Activated CD8-positive, alpha-beta memory T cell treated with anti-CD3 and anti-CD28 coated beads for 24 hours (primary cell): ENCODE data around the gene WASHC4.

Source experiments
- DNase-seq: peaks from one replicate; pipeline ENCODE4 v3.0.0-alpha.2; 2020

WASHC4 gene, protein sequence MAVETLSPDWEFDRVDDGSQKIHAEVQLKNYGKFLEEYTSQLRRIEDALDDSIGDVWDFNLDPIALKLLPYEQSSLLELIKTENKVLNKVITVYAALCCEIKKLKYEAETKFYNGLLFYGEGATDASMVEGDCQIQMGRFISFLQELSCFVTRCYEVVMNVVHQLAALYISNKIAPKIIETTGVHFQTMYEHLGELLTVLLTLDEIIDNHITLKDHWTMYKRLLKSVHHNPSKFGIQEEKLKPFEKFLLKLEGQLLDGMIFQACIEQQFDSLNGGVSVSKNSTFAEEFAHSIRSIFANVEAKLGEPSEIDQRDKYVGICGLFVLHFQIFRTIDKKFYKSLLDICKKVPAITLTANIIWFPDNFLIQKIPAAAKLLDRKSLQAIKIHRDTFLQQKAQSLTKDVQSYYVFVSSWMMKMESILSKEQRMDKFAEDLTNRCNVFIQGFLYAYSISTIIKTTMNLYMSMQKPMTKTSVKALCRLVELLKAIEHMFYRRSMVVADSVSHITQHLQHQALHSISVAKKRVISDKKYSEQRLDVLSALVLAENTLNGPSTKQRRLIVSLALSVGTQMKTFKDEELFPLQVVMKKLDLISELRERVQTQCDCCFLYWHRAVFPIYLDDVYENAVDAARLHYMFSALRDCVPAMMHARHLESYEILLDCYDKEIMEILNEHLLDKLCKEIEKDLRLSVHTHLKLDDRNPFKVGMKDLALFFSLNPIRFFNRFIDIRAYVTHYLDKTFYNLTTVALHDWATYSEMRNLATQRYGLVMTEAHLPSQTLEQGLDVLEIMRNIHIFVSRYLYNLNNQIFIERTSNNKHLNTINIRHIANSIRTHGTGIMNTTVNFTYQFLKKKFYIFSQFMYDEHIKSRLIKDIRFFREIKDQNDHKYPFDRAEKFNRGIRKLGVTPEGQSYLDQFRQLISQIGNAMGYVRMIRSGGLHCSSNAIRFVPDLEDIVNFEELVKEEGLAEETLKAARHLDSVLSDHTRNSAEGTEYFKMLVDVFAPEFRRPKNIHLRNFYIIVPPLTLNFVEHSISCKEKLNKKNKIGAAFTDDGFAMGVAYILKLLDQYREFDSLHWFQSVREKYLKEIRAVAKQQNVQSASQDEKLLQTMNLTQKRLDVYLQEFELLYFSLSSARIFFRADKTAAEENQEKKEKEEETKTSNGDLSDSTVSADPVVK

DNA sequence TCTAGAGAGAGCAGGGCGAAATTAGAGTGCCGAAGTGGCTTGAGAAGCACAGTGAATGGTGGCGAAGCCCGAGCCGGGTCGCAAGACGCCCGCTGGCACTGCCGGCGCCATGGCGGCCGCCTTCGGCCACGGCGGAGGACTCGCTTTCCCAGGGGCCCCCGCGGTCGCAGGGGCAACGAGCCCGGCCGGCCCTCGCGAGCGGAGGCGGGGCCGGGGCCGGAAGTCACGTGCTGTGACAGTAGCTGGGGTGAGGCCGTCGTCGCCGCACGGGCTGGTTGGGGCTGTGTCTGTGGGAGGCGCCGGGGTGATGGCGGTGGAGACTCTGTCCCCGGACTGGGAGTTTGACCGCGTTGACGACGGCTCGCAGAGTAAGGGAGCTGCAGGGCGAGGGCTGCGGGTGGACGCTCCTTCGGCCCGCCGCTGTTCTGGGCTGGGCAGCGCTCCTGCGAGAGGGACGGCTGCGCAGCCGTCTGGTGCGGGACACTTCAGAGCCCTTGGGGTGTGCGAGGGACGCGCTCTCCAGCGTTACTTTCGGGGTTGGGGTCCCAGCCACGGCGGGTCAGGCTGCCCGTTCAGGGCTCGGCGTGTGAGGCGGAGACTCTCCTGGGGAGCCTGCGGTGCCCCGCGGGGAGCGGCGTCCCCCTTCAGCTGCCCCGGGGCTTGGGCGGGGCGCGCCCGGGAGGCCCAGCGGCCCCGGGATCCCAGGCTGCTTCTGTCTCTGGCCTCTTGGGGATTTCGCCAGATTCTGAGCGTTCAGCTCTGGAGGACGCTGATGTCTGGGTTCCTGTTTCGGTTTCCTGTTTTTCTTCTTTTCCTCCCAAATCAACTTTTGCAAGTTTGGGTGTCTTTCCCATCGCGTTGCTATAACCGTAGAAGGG is at the start of gene WASHC4:
Gene WASHC4 (plus strand): TSS at position 238 of the 878 bp plus-strand sequence. CDS start 70 bp downstream, at position 308.
- DNase-seq: peak; percentile 95

DNA sequence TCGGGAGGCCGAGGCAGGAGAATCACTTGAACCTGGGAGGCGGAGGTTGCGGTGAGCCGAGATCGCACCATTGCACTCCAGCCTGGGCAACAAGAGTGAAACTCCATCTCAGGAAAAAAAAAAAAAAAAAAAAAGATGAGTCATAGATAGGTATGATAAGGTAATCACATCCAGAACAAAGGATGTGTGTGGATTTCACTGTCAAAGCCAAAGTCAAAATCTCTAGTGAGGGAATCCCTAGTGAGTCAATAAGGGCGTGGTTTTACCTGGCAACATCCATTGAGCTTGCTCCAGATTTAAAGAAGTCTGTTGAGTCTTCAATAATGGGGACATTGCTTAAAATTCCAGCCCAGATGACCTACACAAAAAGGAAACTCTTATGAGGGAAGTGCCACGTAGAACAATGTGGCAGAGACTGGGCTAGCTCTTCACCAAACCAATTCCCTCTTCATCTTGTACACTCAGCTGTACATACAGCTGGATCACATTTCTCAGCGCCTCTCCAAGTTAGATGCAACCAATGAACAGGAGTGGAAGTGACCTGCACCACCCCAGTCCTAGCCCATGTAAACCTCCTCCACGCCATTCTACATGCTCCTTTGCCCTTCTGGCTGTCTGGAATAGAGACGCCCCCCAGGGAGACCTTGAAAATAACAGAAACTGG is 46.7 kb upstream of the WASHC4 start:
- no peak for DNase-seq

DNA sequence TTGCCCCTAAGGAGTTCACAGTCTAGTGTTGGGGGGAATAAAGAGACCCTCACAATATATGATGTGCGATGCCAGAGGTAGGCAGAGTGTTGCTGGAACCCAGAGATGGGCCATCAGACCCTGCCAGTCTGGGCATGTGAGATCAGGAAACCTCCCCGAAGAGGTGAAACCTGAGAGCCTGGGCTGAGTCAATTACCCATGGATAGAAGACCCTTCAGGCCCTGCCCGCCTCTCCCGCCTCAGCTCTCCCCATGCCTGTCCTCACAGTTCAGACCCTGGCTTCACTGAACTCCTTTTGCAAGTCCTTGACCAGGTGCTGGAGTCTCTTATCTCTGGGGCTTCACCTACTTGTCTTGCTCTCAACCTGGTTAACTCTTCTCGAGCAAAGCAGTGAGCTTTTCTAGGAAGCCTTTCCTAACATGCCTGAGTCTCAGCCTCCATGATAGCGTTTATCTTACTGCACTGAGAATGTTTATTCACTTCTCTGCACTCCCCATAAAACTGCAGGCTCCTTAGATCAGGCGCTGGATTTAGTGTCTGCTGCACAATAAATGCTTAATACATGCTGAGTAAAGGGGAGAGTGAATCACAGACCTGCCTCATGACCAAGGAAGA is 42.9 kb upstream of the WASHC4 start:
- DNase-seq: no peak

DNA sequence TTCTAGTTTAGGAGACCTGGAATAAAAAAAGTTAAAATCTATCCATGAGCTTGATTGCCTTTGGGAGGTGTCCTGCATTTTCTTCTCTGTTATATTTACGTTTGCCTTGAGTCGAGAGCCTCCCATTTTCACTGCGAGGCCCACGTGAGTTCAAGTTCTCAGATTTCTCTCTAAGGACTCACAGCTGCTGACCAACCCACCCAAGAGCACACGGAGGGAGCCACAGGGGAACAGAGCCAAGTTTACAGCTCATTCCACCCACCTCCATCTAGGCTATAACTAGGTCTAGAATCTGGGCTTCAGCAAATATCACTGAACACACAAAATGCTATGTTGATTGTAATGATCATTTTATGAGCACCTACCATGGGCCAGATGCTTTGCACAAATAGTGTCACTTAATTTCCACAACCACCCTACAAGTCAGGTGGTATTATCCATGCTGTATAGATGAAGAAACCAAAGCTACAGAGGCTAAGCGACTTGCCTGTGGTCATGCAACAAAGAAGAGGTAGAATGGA is 40.0 kb upstream of the WASHC4 start:
- no peak for DNase-seq

DNA sequence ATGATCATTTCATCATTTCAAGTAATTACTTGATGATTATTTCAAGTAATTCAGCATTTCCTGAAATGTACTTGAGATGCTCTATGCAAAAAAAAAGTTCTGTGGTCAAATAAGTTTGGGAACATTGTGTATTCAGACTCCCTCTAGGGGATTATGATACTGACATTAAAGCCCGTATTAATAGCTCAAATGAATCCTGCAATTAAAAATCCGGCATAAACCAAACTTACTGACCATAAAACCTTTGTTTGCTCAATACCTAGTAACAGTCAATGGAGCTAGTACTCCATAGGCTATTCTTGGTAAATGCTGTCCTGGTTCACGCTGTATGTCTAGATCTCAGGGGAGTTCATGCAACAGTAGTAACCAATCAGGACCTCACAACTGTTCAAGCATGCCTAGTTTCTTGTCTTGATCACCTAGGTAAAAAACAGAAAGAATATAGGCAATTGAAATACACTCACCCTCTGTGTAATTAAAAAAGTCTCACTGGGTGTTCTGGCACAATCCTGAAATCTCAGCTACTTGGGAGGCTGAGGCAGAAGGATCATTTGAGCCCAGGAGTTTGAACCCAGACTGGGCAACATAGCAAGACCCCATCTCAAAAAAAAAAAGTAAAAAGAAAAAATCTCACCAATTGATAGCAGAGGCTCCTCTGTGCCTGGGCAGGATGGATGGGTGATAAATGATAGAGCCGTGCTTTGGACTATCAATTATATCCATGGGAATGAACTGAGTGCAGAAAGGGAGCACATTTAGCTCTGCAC is 37.4 kb upstream of the WASHC4 start:
- no peak for DNase-seq

DNA sequence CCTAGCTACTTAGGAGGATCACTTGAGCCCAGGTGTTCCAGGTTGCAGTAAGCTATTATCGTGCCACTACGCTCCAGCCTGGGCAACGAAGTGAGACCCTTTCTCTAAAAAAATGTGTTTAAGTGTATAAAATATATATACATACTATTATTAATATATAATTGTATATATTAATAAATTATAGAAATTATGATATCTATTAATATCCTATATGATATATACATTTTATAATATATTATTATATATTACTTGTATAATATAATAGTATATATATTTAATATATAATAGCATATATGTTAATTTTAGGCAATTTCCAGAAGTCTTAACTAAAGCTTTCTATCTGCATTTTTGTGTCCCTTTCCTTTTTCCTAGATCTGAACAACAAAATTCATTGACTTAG is 35.5 kb upstream of the WASHC4 start:
- DNase-seq: no peak

DNA sequence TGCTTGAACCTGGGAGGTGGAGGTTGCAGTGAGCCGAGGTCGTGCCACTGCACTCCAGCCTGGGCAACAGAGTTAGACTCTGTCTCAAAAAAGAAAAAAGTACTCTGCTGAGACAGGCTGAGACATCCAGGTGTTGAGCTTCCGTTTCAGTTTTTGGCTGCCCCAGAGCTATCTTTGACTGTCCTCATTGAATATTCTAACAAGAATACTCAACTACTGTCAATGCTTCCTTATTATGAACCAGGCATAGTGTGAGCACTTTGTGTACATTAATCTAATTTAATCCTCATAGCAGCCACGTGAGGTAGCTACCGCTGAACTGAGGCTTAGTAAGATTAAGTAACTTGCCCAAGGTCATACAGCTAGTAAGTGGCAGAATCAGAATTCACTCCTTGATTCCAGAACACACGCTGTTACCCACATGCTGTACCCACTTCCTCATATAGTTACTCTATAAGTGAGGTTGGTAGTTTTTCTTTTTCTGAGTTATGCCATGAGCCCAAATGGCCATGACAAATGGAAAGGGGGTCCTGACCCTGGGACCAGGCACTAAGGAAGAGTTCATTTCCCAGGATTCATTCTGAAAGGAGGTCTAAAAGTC is 34.5 kb upstream of the WASHC4 start:
- DNase-seq: no peak

DNA sequence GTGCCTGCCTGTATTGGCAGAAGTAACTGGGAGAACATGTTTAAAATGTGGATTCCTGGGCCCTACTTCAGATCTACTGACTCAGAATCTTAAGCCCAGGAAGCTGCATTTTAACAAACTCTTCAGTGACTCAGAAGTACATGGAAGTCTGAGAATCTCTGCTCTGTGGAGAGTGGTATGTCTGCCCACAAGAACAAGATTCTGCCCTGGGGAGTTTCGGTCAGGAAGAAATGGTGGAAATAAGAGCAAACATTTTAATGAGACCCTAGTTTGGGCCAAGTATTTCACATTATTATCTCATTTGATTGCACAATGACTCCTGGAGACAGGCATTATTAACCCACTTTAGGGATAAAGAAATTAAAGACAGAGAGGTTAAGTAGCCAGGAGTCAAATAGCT is 31.4 kb upstream of the WASHC4 start:
- no peak for DNase-seq

DNA sequence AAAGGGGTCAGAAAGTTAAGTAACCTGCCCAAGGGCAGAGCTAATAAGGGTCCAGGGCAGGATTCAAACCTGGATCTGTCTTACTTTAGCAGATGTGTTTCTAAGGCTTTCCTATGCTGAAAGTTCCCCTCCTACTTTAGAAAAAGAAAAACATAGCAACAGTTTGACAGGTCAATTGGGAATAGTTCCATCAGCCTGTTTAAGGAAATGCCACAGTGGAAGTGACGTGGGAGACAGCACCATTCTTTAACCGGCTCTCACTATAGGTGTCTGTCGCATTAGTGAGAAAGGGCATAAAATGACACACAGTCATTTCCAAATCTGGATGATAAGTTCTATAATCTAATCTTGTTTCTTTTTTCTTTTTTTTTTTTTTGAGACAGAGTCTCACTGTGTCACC is 30.6 kb upstream of the WASHC4 start:
- DNase-seq: no peak

DNA sequence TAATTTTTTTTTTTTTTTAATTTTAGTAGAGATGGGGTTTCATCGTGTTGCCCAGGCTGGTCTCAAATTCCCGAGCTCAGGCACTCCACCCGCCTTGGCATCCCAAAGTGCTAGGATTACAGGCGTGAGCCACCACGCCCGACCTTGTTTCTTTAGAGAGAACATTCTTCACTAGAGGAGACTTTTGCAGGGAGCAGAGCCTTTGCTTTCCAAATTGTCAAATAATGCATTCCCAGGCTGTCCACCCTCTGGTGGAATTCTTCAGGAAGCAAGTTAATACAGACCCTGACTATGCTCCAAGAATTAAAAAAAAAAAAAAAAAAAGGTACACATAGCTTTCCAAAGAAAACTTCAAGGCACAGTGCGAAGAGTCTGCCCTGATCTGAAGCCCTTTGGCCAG is 30.1 kb upstream of the WASHC4 start:
- no peak for DNase-seq

DNA sequence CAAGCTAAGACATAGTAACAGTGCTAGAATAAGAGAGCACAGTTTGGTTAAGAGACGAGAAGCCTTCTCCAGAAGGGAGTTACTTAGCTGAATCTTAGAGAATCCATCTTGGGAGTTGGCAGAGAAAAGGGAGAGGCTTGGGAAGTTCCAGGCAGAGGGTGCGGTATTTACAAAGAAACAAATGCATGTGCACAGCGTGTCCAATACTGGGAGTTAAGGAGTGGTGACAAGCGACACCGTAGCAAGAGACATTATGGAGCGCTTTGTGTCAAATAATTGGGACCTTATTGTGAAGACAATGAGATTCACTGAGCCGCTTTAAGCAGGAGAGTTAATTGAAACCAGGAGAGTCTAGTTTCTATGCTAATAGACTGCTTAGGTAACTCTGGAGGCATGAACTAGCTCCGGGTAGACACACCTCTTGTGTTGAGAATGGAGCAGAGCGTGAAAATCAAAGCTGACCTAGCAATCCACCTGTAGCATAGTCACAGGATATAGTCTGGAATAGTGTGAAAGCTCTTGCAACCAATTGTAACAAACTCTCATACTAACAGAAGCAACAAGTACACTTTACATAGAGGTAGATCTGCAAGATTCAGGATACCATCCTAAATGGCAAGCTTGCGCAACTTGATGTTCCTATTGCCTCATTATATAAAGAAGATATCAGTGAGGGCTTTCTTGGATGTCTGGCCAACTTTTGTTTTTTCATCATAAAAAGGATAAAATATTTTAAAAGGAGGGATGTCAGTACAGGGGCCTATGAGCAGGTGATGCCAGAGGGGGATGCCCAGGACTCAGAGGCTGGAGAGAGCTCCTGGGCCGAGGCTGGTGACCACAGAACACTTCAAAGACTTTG is 28.6 kb upstream of the WASHC4 start:
- DNase-seq: no peak

DNA sequence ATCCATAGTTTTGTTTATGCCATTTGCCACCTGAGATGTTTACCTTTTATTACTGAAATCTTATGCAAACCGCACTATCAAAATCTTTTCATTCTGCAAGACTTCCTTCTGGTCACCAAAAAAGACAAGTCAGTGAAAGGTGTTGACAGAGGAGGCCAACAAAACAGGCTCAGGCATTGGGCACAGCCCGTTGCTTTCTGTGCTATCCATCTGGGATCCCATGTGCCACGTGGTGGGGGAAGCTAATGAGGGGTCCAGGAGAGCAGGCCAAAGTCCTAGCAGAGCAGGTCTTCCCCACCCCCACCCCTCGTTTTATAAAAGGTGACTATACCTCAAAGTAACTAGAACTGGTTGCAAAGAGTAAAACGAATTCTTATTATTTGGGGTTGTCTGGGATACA is 24.5 kb upstream of the WASHC4 start:
- no peak for DNase-seq

DNA sequence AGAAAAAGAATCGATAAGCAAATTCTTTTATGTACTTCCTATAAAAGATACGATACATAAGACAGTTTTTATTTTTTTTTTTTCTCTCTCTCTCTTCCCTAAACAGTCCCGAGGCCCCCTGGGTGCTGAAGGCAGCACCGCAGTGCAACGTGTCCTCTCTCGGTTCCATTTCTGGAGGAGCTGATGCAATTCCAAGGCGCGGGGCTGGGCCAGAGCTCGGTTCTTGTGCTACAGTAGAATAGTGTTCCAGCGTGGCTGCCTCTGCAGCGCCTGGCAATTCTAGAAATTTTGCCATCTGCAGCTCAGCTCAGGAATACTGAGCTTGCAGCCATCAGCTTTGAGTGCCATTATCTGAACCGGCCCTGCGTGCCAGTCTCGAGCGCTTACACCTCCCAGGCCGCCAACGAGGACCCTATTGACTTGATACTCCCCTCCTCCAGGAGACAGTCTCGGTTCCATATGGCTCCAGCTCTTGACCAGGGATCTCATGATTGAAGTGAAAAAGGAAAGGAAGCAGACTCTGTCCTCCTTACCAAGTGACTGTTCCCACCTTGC is 23.9 kb upstream of the WASHC4 start:
- DNase-seq: peak; percentile 60

DNA sequence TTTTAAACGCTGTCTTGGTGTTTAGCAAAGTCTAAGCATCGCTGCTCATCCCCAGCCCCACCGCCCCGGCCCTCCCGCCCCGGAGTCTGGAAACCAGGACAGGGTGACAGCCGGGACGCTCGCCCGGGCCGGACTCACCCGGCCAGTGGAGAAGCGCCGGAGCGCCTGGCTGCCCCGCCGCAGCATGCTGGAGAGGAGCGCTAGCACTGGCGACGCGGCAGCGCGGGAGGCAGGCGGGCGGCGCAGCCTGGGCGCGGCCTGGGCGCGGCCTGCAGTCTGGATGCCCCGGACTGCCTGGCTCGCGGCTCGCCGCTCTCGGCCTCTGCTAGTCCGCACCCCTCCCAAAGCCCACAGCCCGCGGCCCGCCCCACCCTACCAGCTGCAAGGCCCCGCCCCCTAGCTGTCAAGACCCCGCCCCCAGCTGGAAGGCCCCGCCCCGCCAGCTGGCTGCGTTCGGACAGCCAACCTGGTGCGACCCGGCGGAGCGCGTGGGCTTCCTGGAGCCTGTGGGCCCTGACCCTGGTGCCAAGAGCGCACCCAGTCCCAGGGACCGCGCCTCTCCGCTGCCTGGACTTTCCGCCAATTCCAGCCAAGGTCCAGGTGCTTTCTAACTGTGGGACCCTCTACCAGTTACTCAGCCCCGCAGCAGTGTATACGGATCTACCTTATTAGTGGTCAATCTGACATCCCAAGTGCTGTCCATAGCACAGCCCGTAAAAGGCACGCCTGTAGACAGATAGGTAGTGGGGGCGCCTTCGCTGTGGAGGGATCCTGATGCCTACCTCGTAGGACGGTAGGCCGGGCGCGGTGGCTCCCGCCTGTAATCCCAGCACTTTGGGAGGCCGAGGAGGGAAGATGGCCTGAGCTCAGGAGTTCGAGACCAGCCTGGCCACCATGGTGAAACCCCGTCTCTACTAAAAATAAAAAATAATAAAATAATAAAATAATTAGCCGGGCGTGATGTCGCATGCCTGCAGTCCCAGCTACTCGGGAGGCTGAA is 23.0 kb upstream of the WASHC4 start, which contains the start of gene ALDH1L2:
Gene ALDH1L2 (minus strand): TSS at position 208 of the 1,000 bp plus-strand sequence. CDS start 22 bp downstream, at position 186.
- peak; percentile 80 for DNase-seq

DNA sequence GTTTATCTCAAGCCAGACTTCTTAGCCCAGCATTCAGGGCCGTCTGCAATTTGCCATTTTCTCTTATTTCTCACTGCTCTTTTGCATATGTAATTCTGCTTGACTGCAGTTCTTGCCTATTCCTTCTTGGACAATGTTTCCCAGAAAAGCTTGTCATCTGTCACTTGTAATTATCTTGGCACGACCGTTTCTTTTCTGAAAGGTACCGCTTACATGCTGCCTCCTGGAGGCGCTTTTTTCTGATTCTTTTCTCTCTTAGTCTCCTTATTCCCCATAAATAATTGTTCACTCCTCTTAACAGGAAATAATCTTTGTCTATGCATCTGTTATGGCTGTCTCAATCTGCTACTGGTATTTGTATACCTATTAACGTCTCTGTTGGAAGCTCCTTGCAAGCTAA is 22.0 kb upstream of the WASHC4 start:
- DNase-seq: no peak

DNA sequence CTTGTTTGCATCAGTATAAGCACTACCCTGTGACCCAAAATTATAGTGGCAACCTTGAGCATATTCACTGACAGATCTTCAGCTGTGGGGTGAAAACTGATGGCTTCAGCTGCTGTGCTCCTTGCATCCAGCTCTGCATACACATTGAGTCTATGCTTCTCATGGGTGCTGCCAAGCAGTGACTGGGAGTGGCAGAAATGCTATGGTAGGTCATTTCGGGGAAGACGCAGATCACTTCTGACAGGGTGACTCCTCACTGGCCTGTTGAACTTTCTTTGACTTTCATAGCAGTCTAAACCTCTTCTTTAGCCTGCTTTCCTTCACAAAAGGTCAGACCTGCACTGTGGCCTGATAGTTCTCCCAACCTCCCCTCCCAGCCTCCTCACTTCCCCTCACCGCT is 17.7 kb upstream of the WASHC4 start:
- DNase-seq: no peak

DNA sequence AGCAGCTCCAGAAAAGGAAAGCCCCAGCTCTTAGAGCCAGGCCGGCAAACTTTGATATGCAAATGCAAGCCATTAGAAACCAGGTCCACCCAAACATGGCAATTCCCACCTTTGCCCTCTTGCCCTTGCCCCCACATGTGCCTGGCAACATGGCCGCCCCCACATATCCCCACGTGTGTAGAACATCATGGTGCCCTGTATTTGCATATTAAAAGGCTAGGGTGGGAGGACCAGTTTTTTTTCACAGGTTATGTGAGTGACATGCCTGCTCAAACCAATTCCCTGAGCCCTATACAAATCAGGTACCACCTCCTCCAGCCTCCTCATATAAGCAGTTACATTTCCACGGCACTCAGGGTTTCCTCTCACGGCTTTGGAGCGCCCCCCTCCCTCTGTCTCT is 17.2 kb upstream of the WASHC4 start:
- no peak for DNase-seq
